Eye (tissue), 1 donor: ENCODE measurements around the gene TMEM63C.
"Not testable (repeated sequence)": the region's sequence is repeated elsewhere in the genome, so short reads cannot be mapped to it uniquely, and the experiment has no call there.

Experiments used
- DNase-seq: peaks from one replicate; pipeline ENCODE4 v3.0.0-alpha.2; 2015

Gene TMEM63C

GRCh38 chr14:77279719-77280118 is 98.1 kb downstream of the TMEM63C start:
- no peak for DNase-seq

- DNase-seq: not testable (repeated sequence)
These were observed 99.3 kb downstream of the TMEM63C start for GRCh38 chr14:77280921-77281320.

- DNase-seq: no peak
These were observed 100.3 kb downstream of the TMEM63C start for GRCh38 chr14:77281852-77282410.

GRCh38 chr14:77284066-77284465 is 102.5 kb downstream of the TMEM63C start:
- DNase-seq: no peak

- DNase-seq: no peak
These were observed 102.9 kb downstream of the TMEM63C start for GRCh38 chr14:77284466-77284865.

GRCh38 chr14:77286576-77286975 is 105.0 kb downstream of the TMEM63C start:
- DNase-seq: no peak

- no peak for DNase-seq
These were observed 109.1 kb downstream of the TMEM63C start for GRCh38 chr14:77290705-77291104.

- no peak for DNase-seq
These were observed 114.6 kb downstream of the TMEM63C start for GRCh38 chr14:77296155-77296554.

GRCh38 chr14:77296906-77297305 is 115.3 kb downstream of the TMEM63C start:
- no peak for DNase-seq

- no peak for DNase-seq
These were observed 118.2 kb downstream of the TMEM63C start for GRCh38 chr14:77299771-77300170.

GRCh38 chr14:77301103-77301502 is 119.5 kb downstream of the TMEM63C start:
- peak; percentile 90 for DNase-seq

- DNase-seq: no peak
These were observed 121.3 kb downstream of the TMEM63C start for GRCh38 chr14:77302926-77303325.

GRCh38 chr14:77303417-77304156 is 122.0 kb downstream of the TMEM63C start:
- DNase-seq: no peak

- no peak for DNase-seq
These were observed 124.1 kb downstream of the TMEM63C start for GRCh38 chr14:77305696-77306095.

GRCh38 chr14:77306416-77306815 is 124.8 kb downstream of the TMEM63C start:
- peak; percentile 33 for DNase-seq

GRCh38 chr14:77306851-77307496 is 125.4 kb downstream of the TMEM63C start:
- peak; percentile 35 for DNase-seq
